Osteoblast (primary cell): Measurements from ENCODE around the gene SNAPC4. TPM values are rescaled to one million over a fixed set of nuclear protein-coding genes. Genes with fewer than 3 reads are reported as not detected.

ENCODE experiments used
- DNase-seq: peaks from one replicate; pipeline ENCODE4 v3.0.0; 2011; ENCODE audit warnings: low spot score, mixed read lengths; ENCODE audit not compliant: insufficient read length; ENCODE audit errors: missing footprints
- H2AFZ ChIP-seq: 2 replicates; pipeline ENCODE4 v1.6.0; 2011; ENCODE audit warnings: mild to moderate bottlenecking, low read length
- H3K27ac ChIP-seq: 2 replicates; pipeline ENCODE4 v1.5.1; 2011; ENCODE audit warnings: mild to moderate bottlenecking, low read depth, low read length, moderate library complexity
- H3K27me3 ChIP-seq: 2 replicates; pipeline ENCODE4 v1.6.0; 2012; ENCODE audit warnings: mild to moderate bottlenecking, control low read depth, inconsistent platforms, low read length, moderate library complexity; ENCODE audit not compliant: insufficient read depth
- H3K36me3 ChIP-seq: 2 replicates; pipeline ENCODE4 v1.5.1; 2011; ENCODE audit warnings: mild to moderate bottlenecking, low read length, control low read depth, moderate library complexity; ENCODE audit not compliant: insufficient read depth
- H3K4me1 ChIP-seq: 2 replicates; pipeline ENCODE4 v1.5.1; 2011; ENCODE audit warnings: mild to moderate bottlenecking, low read length, control low read depth, moderate library complexity; ENCODE audit not compliant: insufficient read depth
- H3K4me2 ChIP-seq: 2 replicates; pipeline ENCODE4 v1.6.0; 2011; ENCODE audit warnings: mild to moderate bottlenecking, low read length; ENCODE audit not compliant: insufficient read depth
- H3K4me3 ChIP-seq: fragments of 200-600 bp; sonication (generic); 3 replicates; pipeline ENCODE4 v1.5.1; 2012; ENCODE audit warnings: mild to moderate bottlenecking, low read length, inconsistent platforms; ENCODE audit not compliant: insufficient read depth
- H3K79me2 ChIP-seq: 2 replicates; pipeline ENCODE4 v1.6.0; 2012; ENCODE audit warnings: mild to moderate bottlenecking, low read length, control low read depth, inconsistent platforms; ENCODE audit not compliant: insufficient read depth
- H3K9me3 ChIP-seq: 2 replicates; pipeline ENCODE4 v1.5.1; 2011; ENCODE audit warnings: low read depth, low read length, control low read depth
- H4K20me1 ChIP-seq: 2 replicates; pipeline ENCODE4 v1.6.0; 2012; ENCODE audit warnings: mild to moderate bottlenecking, low read length, control low read depth; ENCODE audit not compliant: insufficient read depth
- CTCF ChIP-seq: IDR thresholded peaks from 2 replicates; pipeline ENCODE4 v1.5.1; 2011; ENCODE audit warnings: mild to moderate bottlenecking, low read depth, low read length, moderate library complexity; ENCODE audit errors: extremely low read depth
- total RNA-seq: library from RNA; depleted of rRNA; stranded (reverse); fragments of >200 nt; gene quantifications from 2 replicates; pipeline ENCODE4 v1.2.3, GENCODE V29; 2012

Gene SNAPC4
- total RNA-seq, 1 donor, result 9.0 TPM

- Histone ChIP-seq H3K4me3 (no peak overlapping the region), H3K4me2 (no peak overlapping the region), H4K20me1 (no peaks in the 10 kb centered on the region), H3K4me1 (peaks cover under 1% of the 10 kb centered on the region), H2AFZ (no peak overlapping the region), H3K27me3 (no peaks in the 10 kb centered on the region), H3K79me2 (no peaks in the 10 kb centered on the region), H3K36me3 (peaks cover 14% of the 10 kb centered on the region), H3K9me3 (no peaks in the 10 kb centered on the region), H3K27ac (no peak overlapping the region)
- TF ChIP-seq CTCF, result no peak
- no peak for DNase-seq
Observed at GRCh38 chr9:136378170-136379002, 21.6 kb downstream of the SNAPC4 start.

- Histone ChIP-seq H3K79me2 (no peaks in the 10 kb centered on the region), H3K4me2 (no peak overlapping the region), H3K27ac (no peak overlapping the region), H3K36me3 (peaks cover 5% of the 10 kb centered on the region), H3K27me3 (no peaks in the 10 kb centered on the region), H3K4me1 (peaks cover 9% of the 10 kb centered on the region), H2AFZ (no peak overlapping the region), H3K4me3 (no peak overlapping the region), H4K20me1 (no peaks in the 10 kb centered on the region), H3K9me3 (no peaks in the 10 kb centered on the region)
- no peak for DNase-seq
- no peak for TF ChIP-seq CTCF
Observed at GRCh38 chr9:136377341-136378169, 22.4 kb downstream of the SNAPC4 start.

GRCh38 chr9:136376457-136376856, 23.5 kb downstream of the SNAPC4 start:
- no peaks in the 10 kb centered on the region for H4K20me1 ChIP-seq
- TF ChIP-seq CTCF, result no peak
- no peak overlapping the region for H3K27ac ChIP-seq

GRCh38 chr9:136375096-136375495, 24.9 kb downstream of the SNAPC4 start:
- H3K27me3 ChIP-seq, result no peaks in the 10 kb centered on the region
- no peak overlapping the region for H3K4me2 ChIP-seq

More at GRCh38 chr9:136376457-136376856, 23.5 kb downstream of the SNAPC4 start:
- no peak overlapping the region for H3K4me3 ChIP-seq
- no peak for DNase-seq
- peaks cover 3% of the 10 kb centered on the region for H3K36me3 ChIP-seq
- no peak overlapping the region for H3K4me2 ChIP-seq
- peaks cover 14% of the 10 kb centered on the region for H3K4me1 ChIP-seq
- no peak overlapping the region for H2AFZ ChIP-seq
- no peaks in the 10 kb centered on the region for H3K27me3 ChIP-seq
- no peaks in the 10 kb centered on the region for H3K9me3 ChIP-seq
- H3K79me2 ChIP-seq, result no peaks in the 10 kb centered on the region

More at GRCh38 chr9:136375096-136375495, 24.9 kb downstream of the SNAPC4 start:
- H4K20me1 ChIP-seq, result no peaks in the 10 kb centered on the region
- no peaks in the 10 kb centered on the region for H3K79me2 ChIP-seq
- H3K36me3 ChIP-seq, result peaks cover 3% of the 10 kb centered on the region
- no peak overlapping the region for H3K27ac ChIP-seq
- TF ChIP-seq CTCF, result no peak
- no peak overlapping the region for H3K4me3 ChIP-seq
- no peaks in the 10 kb centered on the region for H3K9me3 ChIP-seq
- no peak overlapping the region for H2AFZ ChIP-seq
- DNase-seq, result no peak
- peaks cover 14% of the 10 kb centered on the region for H3K4me1 ChIP-seq
